Cerebellar cortex (tissue), 1 donor: ENCODE results near the gene TXNL4A.

ENCODE experiments used
- DNase-seq: peaks from one replicate; pipeline ENCODE4 v3.0.0-alpha.2; 2015; ENCODE audit warnings: low spot score

Gene TXNL4A

DNA sequence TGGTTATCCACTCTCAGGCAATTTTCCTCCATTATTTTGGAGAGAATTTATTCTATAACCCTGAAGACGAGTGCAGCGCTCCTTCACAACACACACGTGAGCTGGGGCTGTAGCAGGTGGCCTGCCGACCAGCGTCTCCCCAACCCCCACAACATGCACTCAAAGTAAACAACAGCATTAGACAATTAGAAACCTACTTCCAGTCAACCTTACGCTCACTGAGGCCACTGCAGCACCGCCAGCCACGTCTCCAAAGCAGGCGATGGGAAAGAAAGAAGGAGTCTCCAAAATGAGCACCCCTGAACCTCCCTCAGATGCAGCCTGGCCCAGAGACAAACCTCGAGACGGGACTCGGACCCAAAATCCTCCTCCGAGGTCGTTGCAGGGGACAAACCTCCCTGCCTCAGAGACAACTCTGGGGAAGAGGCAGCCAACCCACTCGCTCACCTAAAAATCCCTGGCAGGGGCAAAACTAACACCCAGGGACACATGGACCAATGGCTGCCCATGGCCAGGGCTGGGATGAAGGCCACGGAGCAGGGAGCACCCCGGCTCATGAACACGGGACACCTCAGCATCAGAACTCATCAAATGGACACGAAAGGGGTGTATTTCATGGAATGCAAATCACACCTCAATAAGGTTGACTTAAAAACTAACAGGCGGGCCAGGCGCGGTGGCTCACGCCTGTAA lies 39.5 kb downstream of the TXNL4A start:
- no peak for DNase-seq

DNA sequence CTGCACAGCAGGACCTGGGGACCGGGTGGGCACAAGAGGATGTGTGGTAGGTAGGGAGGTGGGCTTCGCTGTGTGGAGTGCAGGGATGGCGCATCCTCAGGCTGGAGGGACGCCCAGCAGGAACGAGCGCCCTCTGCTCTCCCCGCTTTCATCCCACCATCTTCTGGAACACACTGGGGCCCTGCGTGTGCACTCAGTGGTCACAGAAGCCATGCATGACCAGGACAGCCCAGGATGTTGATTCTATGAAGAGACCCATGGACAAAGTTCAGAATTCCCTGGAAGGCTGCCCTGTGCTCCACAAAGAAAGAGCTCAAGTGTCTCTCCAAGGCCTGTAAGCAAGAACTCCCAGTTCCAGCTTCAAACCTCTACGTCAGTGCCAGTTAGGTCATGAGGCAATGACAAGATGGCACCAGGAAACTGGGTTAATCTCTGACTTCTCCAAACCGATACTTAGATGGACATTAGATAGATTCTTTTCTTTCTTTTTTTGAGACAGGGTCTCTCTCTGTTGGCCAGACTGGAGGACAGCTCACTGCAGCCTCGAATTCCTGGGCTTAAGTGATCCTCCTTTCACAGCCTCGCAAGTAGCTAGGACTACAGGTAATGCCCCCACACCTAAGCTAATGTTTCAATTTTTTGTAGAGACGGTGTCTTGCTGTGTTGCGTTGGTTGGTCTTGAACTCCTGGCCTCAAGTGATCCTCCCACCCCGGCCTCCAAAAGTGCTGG lies 40.3 kb downstream of the TXNL4A start:
- DNase-seq, result no peak

DNA sequence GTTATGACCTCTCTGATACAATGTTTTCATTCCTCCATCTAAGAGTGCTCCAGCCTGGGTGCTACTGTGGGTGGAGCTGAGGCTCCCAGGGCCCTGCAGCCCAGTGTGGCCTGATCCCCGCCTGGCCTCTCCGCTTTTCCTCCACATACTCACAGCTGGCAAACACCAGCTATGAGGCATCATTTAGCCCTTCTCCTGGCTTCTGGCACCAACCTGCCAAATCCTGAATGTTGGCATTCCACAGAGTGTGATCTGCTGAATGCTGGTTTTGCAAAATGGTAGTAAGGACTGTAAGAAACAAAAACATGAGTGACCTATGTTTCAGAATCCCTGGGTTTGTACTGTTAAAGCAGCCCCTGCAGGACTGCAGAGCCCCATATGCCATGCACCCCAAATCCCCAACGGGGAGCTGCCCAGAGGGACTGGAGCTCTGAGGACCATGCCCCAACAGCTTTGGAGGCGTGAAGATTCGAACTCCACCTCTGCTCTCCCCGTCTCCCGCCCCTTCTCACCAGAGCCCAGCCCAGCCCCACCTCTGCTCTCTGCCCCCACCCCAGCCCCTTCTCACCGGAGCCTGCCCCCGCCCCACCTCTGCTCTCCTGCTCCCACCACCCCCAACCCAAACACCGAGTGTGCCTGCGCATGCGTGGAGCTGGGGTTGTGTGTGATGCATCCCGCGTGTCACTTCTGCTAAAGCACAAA lies 41.2 kb downstream of the TXNL4A start:
- no peak for DNase-seq

DNA sequence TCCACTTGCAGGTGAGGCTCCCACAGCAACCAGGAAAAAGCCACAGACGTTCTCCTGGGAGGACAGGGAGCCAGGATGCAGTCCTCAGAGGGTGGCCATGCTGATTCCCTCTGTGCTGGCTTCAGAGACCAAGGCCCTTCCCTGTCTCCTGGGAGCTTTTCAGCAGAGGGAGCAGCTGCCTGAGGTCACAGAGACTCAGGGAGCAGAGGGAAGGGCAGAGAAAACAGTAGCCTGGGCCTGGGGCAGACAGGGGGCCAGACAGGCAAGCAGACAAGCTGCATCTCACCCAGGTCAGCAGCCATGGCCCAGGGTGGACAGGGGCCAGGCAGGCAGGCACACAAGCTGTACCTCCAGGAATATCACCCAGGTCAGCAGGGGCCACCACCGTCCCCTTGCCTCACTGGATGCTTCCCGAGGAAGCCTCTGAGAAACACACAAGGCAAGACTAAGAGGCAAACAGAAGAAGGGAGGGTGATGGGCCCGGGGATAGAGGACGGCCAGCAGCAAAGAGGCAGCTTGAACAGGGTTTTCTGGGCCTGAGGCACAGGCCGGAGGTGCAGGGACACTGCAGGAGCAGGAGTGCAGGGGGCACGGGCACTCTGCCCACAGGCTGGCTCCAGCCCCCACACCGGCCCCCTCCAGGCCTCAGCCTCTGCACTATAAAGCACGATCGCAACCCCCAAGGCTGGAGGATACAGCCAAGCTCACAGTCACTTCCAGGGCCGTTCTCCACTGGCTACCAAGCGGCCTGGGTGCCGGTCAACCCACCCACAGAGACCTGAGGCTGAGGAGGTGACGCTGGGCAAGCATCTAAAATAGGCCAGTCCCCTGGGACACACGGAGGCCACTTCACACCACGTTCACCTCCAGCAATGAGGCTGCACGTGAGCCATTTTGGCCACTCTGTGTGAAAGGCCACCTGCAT lies 43.0 kb downstream of the TXNL4A start:
- no peak for DNase-seq

DNA sequence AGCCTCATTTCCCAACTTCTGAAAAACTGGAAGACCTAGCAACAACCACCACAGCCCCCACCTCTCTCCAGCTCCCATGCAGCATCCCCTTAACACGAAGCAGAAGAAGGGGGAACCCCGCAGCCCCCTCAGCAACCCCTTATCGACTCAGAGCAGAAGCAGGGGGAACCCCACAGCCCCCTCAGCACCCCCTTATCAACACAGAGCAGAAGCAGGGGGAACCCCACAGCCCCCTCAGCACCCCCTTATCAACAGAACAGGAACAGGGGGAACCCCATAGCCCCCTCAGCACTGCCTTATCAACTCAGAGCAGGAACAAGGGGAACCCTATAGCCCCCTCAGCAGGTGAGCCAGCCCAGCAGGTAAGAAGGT lies 43.6 kb downstream of the TXNL4A start:
- DNase-seq, result no peak

DNA sequence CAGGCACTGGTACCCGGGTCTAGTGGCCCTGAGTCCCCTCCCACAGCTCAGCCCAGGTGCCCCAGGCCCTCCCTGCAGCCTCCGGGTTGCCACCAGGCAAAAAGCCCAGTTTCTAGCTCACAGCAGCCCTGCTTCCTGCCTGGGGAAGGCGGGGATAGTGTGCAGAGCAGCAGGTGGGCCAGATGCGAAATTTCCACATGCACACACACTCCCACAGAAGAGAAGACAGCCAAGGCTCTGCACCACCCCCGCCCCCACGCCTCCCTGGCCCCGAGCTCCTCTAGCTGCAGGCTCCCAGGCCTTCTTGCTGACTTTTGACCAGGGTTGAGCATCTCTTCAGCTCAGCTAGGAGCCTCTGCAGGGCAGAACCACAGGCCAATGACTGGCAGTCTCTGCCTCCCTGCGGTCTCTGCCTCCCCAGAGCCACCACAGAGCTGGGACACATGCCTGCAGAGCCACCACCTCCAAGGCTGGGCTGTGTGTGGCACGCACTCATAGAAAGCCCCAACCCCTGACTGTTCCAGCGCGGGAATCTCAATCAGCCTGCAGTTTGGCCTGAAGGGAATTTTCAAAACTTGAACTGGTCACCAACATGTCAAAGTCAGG lies 44.1 kb downstream of the TXNL4A start:
- DNase-seq, result no peak

DNA sequence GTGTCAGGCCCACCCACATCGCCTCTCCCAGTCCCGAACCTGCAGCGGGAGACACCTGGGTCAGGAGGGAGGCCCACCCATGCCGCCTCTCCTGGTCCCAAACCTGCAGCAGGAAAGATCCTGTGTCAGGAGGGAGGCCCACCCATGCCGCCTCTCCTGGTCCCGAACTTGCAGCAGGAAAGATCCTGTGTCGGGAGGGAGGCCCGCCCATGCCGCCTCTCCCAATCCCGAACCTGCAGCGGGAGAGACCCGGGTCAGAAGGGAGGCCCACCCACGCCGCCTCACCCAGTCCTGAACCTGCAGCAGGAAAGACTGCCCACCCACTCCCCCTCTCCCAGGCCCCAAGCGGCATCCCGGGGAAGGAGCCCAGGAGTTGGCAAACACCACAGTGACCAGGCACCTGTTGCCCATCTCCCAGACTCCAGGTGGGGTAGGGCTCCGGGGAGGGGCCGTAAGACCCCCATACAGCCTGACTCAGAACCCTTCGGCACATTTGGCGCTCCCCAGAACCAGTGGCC lies 44.7 kb downstream of the TXNL4A start:
- DNase-seq, result no peak

DNA sequence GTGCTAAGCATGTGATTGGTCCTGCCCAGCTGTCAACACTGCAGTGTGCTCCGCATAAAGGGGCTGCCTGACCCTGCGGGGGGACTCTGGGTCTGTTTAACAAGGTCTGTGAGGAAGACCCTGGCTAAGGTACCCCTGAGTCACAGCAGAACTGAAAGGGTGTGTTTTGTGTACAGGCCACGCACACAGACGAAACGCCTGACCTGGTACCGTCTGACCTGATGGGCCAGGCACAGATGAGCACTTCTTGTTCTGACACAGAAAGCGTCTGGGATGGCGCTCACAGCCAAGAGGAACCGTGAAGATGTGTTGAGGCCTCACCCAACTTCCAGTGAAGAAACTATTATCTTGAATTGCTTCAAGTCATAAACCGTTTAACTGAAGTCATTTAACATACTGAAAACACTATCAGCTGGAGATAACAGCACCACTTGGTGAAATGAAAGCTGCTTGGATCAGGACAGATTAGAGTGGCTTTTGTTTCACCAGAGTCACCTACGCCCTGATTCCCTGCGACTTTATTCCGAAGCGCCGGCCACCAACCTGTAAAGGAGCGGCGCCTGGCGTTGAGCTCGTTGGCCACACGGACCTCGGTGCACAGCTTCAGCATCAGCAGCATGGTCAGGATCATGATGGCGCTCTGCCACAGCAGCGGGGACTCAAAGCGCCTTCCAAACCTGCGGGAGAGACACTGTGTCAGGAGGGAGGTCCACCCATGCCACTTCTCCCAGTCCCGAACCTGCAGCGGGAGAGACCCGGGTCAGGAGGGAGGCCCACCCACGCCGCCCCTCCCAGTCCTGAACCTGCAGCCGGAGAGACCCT lies 45.4 kb downstream of the TXNL4A start:
- no peak for DNase-seq

DNA sequence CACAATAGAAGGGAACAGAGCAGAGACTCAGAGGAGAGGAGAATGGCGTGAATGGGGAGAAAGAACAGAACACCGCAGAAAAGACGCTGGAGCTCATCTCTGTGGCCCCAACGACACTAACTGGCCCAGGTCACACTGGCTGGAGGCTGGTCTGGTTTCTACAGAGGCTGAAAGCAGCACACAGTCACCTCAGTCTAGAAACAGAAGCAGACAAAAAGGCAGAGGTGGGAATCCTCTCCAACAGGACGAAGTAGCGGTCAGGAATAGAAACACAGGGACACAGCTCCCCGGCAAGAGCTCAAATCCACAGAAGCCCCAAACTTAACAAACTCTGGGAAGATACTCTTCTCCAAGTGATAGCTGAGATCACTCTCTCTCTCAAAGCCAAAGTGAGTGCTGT lies 46.2 kb downstream of the TXNL4A start:
- DNase-seq, result no peak

DNA sequence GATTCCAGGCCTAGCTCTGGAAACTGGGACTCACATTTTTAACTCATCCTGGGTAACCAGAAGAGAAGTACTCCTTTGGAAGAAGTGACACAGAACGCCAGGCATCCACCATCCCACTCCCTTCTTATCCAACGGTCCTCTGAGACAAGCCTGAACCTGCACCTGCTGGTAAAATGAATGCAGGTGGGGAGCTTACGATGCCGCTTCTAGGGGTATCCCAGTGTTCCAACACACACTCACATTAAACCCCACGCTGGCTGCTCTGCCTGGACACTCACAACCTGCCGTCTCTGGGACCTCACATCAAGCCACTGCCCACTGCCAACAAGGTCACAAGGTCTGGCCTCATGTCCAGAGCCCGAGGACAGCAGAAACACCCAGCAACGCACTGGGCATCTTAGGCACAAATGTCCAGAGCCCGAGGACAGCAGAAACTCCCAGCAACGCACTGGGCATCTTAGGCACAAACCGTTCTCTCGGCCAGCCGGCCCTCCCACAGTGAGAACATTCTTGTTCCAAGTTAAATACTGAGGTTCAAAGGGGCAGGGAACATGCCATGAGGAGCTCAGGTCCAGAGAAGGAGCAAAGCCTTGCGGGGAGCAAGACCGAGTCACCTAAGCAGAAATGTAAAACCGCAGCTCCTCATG lies 46.8 kb downstream of the TXNL4A start:
- DNase-seq, result no peak

DNA sequence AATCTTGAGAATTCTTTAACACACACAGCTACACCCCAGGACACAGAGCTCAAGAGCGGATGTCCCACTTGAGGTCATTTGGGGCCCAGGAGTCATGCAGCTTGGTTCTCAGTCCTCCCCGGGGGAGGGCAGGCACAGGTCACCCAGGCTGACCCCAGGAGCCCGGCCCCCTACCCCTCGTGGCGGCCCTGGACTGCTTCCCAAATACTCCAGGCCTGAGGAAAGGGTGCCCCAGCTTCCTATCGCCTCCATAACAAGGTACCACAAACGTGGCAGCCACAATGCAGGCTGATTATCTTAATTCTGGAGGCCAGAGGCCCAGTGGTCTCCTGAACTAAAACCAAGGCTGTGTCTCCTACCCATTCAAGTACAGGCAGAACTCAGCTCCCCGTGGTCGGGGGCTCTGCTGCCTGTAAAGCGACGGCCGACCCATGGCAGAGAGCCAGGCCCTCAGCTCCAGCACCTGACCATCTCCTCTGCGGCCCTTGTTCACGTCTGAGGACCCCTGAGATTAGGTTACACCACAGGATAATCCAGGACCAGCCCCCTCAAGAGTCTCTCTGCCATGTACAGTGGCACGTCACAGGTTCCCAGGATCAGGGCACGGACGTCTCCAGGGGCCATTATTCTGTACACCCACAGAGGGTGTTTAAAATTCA lies 47.4 kb downstream of the TXNL4A start:
- no peak for DNase-seq

DNA sequence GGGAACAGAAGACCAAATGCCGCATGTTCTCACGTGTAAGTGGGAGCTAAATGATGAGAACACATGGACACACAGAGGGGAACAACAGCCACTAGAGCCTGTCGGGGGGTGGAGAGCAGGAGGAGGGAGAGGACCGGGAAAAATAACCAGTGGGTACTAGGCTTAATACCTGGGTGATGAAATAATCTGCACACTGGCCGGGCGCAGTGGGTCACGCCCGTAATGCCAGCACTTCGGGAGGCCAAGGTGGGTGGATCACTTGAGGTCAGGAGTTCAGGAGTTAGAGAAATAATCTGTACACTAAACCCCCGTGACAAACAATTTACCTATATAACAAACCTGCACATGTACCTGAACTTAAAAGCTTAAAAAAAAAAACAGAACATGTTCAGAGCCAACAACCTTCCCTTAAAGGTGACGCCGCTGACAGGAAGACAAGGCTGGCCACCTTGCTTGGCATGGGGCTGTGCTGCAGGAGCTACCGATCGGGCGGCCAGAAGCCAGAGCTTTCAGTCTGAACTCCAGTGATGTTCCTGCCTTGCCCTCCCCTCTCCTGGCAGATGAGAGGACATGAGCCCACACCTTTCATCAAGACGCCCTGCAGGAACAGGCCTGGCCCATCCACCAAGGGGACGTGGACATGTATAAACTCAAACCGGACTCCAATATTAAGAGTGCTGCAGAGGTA lies 48.1 kb downstream of the TXNL4A start:
- no peak for DNase-seq

DNA sequence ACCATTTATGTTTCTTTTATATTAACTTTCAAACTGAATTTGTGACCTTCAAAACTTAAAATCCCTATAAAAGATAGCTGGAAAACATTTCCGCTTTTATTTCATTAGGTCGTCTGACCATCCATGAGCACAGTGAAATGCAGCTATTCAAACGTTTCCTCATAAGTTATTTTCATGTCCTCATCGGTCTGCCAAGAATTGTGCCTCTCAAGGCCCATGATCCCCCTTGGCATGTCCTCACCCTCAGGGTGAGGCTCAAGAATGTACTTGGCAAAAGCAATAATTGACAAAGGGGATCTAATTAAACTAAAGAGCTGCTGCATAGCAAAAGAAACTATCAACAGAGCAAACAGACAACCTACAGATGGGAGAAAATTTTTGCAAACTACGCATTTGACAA lies 49.3 kb downstream of the TXNL4A start:
- DNase-seq, result no peak

DNA sequence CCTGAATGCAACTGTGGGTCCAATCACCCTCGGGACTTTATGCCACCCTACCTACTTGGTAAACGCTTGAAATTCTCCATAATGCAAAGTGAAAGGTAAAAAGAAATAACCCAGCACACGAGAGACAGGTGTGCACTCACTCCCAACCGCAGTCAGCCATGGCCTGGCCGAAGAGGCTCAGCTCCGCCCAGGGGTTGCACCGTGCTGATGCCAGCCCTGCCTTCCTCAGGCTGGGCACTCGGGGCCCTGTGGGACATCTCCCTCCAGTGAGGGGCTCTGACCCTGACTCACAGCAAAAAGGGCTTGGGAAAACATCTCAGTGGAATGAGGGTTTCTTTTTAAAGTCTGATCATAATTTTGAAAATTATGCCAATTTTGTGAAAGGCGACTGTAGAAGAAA lies 50.2 kb downstream of the TXNL4A start:
- DNase-seq, result no peak

DNA sequence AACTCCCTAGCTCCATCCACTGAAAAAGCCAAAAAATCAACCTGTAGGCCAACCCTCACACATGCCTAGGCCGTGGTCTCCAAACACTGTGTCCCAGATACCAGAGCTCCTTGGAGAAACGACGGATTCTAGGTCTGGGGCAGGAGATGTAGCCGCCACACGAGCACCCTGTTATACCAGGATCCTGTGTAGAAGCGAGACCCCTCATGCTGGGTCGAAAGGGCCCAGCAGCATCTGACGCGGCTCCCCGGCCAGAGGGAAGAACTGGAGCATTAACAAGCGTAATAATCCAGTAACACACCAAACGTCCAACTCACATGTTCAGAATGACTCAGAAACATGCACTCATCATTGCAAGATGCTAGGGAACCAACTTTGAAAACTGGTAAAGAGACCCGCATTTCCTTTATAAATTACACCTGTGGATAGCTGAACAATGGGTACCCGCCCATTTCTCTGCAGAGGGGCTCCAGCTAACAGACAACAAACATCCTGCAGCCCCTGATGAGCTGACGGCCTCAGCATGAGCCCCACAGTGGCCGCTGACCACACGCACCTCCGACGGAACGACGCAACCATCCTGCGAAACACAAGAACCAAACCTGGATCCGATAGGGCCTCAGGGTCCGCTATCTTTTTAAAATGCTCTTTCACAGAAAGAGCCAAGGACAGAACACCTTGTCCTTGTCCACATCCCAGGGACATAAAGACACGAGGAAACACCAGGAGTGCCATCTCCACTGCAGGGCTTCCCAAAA lies 51.1 kb downstream of the TXNL4A start:
- no peak for DNase-seq

DNA sequence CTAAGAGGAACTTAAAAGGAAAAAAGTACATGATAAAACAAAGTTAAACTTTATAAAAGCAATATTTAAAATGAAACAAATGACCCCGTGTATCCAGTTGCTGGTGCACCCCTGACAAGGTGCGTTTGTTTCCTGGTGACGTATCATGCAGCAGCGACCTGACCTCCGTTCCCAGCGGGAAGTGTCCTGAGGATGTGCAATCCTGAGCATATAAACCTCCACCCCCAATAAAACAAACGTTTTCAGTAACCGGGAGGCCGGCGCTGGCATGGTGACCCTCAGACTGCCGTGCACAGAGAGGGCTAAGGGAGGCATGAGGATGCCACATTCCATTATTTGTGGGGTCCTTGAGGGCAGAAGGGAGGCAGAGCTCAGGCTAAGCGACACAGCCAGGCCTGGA lies 51.7 kb downstream of the TXNL4A start:
- DNase-seq, result no peak

DNA sequence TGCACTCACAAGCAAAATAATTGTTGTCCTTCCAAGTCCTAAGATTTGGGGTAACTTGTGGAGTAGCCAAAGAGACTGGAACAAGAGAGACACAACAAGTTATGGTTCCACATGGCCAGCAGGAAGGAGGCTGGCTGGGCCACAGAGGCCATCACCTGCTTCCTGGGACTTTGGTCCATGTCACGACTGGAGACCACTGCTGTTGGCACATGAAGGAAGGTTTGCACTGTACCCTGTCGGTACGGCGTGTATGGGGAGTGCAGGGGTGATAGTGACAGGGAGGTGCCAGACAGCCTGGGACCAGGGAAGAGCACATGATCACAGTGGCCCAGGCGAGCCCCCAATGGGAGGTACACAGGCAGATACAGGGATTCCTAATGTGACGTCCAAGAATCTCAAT lies 52.4 kb downstream of the TXNL4A start:
- no peak for DNase-seq

DNA sequence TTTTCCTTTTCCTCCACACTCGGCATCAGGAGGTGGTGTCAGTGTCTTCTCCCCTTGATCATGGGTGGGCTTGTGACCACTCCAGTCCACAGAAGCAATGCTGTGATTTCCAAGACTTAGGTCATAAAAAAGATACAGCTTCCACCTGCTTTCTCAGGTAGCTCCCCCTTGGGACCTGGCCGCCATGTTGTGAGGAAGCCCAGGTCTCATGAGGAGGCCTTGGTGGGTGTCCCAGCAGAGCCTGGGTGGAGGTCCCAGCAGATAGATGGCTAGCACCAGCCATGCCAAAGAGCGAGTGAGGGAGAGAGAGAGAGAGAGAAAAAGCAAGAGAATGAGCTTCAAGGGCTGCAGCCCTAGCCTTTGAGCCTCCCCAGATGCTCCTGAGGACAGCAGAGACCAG lies 52.9 kb downstream of the TXNL4A start:
- DNase-seq, result no peak
